T47D (cell line): Measurements from ENCODE around the gene CCDC85C.

ENCODE experiments used
- DNase-seq, 2 experiments: peaks; one replicate each; pipeline versions ENCODE4 v3.0.0 to v3.0.0-alpha.2; 2011 to 2012; ENCODE audit warnings: low read depth in 1 of 2, low spot score in 1 of 2
- JUND ChIP-seq: IDR thresholded peaks from 2 replicates; pipeline ENCODE4 v1.6.1; 2012; ENCODE audit warnings: low read depth
- in situ Hi-C: cut with HindIII; loops from 2 replicates; pipeline ENCODE4 v1.10.0; 2016; ENCODE audit warnings: low sequenced_read_pairs, low pct_unique_long_range_greater_than_20kb

CCDC85C gene

GRCh38 chr14:99450266-99450665 is 153.7 kb downstream of the CCDC85C start:
- no peak for TF ChIP-seq JUND
- in situ Hi-C loops = no loop called here
- DNase-seq = no peak
